ENCODE data around the gene ZNF3.

Gene ZNF3

GRCh38 chr7:100029596-100029995 lies 51.9 kb downstream of the ZNF3 start:
- H3K4me3 ChIP-seq (ENCODE audit: low read depth, low read length), result no peak overlapping the region
- no peak for DNase-seq (ENCODE audit: low read depth)
- TF ChIP-seq, protein P1, sequence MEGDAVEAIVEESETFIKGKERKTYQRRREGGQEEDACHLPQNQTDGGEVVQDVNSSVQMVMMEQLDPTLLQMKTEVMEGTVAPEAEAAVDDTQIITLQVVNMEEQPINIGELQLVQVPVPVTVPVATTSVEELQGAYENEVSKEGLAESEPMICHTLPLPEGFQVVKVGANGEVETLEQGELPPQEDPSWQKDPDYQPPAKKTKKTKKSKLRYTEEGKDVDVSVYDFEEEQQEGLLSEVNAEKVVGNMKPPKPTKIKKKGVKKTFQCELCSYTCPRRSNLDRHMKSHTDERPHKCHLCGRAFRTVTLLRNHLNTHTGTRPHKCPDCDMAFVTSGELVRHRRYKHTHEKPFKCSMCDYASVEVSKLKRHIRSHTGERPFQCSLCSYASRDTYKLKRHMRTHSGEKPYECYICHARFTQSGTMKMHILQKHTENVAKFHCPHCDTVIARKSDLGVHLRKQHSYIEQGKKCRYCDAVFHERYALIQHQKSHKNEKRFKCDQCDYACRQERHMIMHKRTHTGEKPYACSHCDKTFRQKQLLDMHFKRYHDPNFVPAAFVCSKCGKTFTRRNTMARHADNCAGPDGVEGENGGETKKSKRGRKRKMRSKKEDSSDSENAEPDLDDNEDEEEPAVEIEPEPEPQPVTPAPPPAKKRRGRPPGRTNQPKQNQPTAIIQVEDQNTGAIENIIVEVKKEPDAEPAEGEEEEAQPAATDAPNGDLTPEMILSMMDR (IDR thresholded peaks at IDR 0.05; ENCODE audit: low read depth, low read length, missing control alignments), result no peak
- in situ Hi-C loops (cut with HindIII; ENCODE audit: low sequenced_read_pairs), result no loop called here

DNA sequence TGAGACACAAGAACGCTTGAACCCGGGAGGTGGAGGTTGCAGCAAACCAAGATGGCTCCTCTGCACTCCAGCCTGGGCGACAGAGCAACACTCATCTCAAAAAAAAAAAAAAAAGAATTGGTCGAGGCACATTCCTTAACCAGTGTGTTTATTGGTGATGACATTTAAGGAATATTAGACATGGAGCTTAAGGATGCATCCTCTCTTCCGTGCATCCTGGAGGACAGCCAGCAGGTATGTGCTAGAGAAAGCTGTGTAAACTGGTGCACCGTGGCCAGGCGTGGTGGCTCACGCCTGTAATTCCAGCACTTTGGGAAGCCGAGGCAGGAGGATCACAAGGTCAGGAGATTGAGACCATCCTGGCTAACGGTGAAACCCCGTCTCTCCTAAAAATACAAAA lies 54.3 kb downstream of the ZNF3 start:
- DNase-seq (ENCODE audit: low read depth), result no peak
- TF ChIP-seq, protein P1 (IDR thresholded peaks at IDR 0.05; ENCODE audit: low read depth, low read length, missing control alignments), result no peak
- H3K4me3 ChIP-seq (ENCODE audit: low read depth, low read length), result no peak overlapping the region
- in situ Hi-C loops (cut with HindIII; ENCODE audit: low sequenced_read_pairs), result no loop called here

- H3K4me3 ChIP-seq (ENCODE audit: low read depth, low read length), result no peak overlapping the region
- no peak for DNase-seq (ENCODE audit: low read depth)
- in situ Hi-C loops (cut with HindIII; ENCODE audit: low sequenced_read_pairs), result no loop called here
- TF ChIP-seq, protein P1 (IDR thresholded peaks at IDR 0.05; ENCODE audit: low read depth, low read length, missing control alignments), result no peak
Observed at GRCh38 chr7:100024020-100024619, 57.4 kb downstream of the ZNF3 start.

- DNase-seq (ENCODE audit: low read depth), result no peak
- in situ Hi-C loops (cut with HindIII; ENCODE audit: low sequenced_read_pairs), result no loop called here
- H3K4me3 ChIP-seq (ENCODE audit: low read depth, low read length), result no peak overlapping the region
- TF ChIP-seq, protein P1 (IDR thresholded peaks at IDR 0.05; ENCODE audit: low read depth, low read length, missing control alignments), result no peak
Observed at GRCh38 chr7:100023526-100023925, 58.0 kb downstream of the ZNF3 start.

DNA sequence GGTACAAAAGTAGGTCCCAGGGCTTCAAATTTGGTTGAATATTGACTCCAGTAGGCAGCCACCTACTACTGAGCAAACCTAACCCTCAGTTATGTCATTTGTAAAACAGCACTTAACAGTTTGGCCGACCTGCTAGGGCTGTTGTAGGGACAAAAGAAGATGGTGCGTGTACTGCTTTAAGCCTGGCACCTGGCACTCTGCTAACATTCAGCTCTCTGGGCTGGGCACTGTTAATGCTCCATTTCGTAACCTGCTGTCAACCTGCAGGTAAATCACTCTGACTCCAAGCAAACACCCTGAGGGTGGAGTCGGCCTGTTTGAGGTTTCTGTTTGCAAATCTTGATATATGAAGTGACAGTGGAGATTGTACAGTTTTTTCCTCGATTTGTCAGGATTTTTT lies 58.9 kb downstream of the ZNF3 start:
- in situ Hi-C loops (cut with HindIII; ENCODE audit: low sequenced_read_pairs), result no loop called here
- TF ChIP-seq, protein P1 (IDR thresholded peaks at IDR 0.05; ENCODE audit: low read depth, low read length, missing control alignments), result no peak
- H3K4me3 ChIP-seq (ENCODE audit: low read depth, low read length), result no peak overlapping the region
- DNase-seq (ENCODE audit: low read depth), result no peak

GRCh38 chr7:100021297-100021696 lies 60.2 kb downstream of the ZNF3 start:
- in situ Hi-C loops (cut with HindIII; ENCODE audit: low sequenced_read_pairs), result no loop called here
- no peak overlapping the region for H3K4me3 ChIP-seq (ENCODE audit: low read depth, low read length)
- TF ChIP-seq, protein P1 (IDR thresholded peaks at IDR 0.05; ENCODE audit: low read depth, low read length, missing control alignments), result no peak
- no peak for DNase-seq (ENCODE audit: low read depth)
